ENCODE data around the gene OR51Q1. TPM values are rescaled to one million over a fixed set of nuclear protein-coding genes. Genes with fewer than 3 reads are reported as not detected.

The OR51Q1 gene
- total RNA-seq = not detected
- polyA plus RNA-seq = not detected

GRCh38 chr11:5421811-5422210 lies at the start of gene OR51Q1:
TSS of gene OR51Q1 (plus strand) at chr11:5422111. CDS start at chr11:5422201, 90 bp downstream.
- no peaks in the 10 kb centered on the region for H3K36me3 ChIP-seq (ENCODE audit: control insufficient read depth in 4 of 4, insufficient read depth in 3 of 4, low read depth in 1 of 4, low read length in 3 of 4)
- H3K9ac ChIP-seq (ENCODE audit: low read depth in 1 of 2, low read length in 2 of 2) = no peak within 1 kb of the TSS
- no peak for TF ChIP-seq CTCF (IDR thresholded peaks at IDR 0.05; ENCODE audit: low read depth, low read length, missing input control)
- no peak for TF ChIP-seq FOXA2 (IDR thresholded peaks at IDR 0.05)
- no peak for TF ChIP-seq JUND (IDR thresholded peaks at IDR 0.05)
- no peak for TF ChIP-seq RXRA (IDR thresholded peaks at IDR 0.05)
- TF ChIP-seq SP1 (IDR thresholded peaks at IDR 0.05) = no peak
- TF ChIP-seq HNF4A (conservative IDR thresholded peaks at IDR 0.05) = no peak
- TF ChIP-seq FOXA1 (IDR thresholded peaks at IDR 0.05) = no peak
- TF ChIP-seq NR2F2 (IDR thresholded peaks at IDR 0.05) = no peak
- TF ChIP-seq HNF4G (IDR thresholded peaks at IDR 0.05) = no peak
- TF ChIP-seq REST (IDR thresholded peaks at IDR 0.05) = no peak
- no peak for TF ChIP-seq ZBTB33 (IDR thresholded peaks at IDR 0.05)
- no peak for TF ChIP-seq TAF1 (conservative IDR thresholded peaks at IDR 0.05)
- TF ChIP-seq MAX (IDR thresholded peaks at IDR 0.05) = no peak
- no peak for TF ChIP-seq EGR1 (IDR thresholded peaks at IDR 0.05; ENCODE audit: low read depth in 2 of 2)
- no peaks in the 10 kb centered on the region for H3K4me1 ChIP-seq (ENCODE audit: control insufficient read depth in 4 of 4, insufficient read depth in 4 of 4, low read length in 3 of 4)
- no peak within 1 kb of the TSS for H3K4me3 ChIP-seq (ENCODE audit: low read depth in 1 of 3, low read length in 3 of 3)
- WGBS = 95% methylated on average over 1 of the region's 1 CpG
- no peaks in the 10 kb centered on the region for H3K9me3 ChIP-seq (ENCODE audit: control insufficient read depth in 4 of 4, low read length in 3 of 4)
- no peak for DNase-seq (ENCODE audit: low spot score)
- no peak within 1 kb of the TSS for H3K27ac ChIP-seq (ENCODE audit: low read depth in 1 of 2, low read length in 2 of 2)
- H3K27me3 ChIP-seq (ENCODE audit: control insufficient read depth in 4 of 4, insufficient read depth in 4 of 4, low read length in 3 of 4) = peaks cover 0 to 2% (median 0%) of the 10 kb centered on the region in 4 donors

GRCh38 chr11:5380740-5381342 lies 41.1 kb upstream of the OR51Q1 start:
- peak; percentile 63 for DNase-seq (ENCODE audit: low spot score)

More at GRCh38 chr11:5380740-5381342, 41.1 kb upstream of the OR51Q1 start:
- no peak overlapping the region for H3K9ac ChIP-seq (ENCODE audit: low read depth in 1 of 2, low read length in 2 of 2)
- H3K27ac ChIP-seq (ENCODE audit: low read depth in 1 of 2, low read length in 2 of 2) = no peak overlapping the region
- no peaks in the 10 kb centered on the region for H3K4me1 ChIP-seq (ENCODE audit: control insufficient read depth in 4 of 4, insufficient read depth in 4 of 4, low read length in 3 of 4)
- H3K9me3 ChIP-seq (ENCODE audit: control insufficient read depth in 4 of 4, low read length in 3 of 4) = no peaks in the 10 kb centered on the region
- H3K4me3 ChIP-seq (ENCODE audit: low read depth in 1 of 3, low read length in 3 of 3) = no peak overlapping the region
- WGBS = 85% methylated on average over 4 of the region's 4 CpGs
- no peaks in the 10 kb centered on the region for H3K36me3 ChIP-seq (ENCODE audit: control insufficient read depth in 4 of 4, insufficient read depth in 3 of 4, low read depth in 1 of 4, low read length in 3 of 4)
- peaks cover 0 to 2% (median 0%) of the 10 kb centered on the region in 4 donors for H3K27me3 ChIP-seq (ENCODE audit: control insufficient read depth in 4 of 4, insufficient read depth in 4 of 4, low read length in 3 of 4)
- TF ChIP-seq HNF4A (conservative IDR thresholded peaks at IDR 0.05) (no peak), RAD21 (IDR thresholded peaks at IDR 0.05) (peak; percentile 77 to 85), CTCF (IDR thresholded peaks at IDR 0.05; ENCODE audit: low read depth, low read length, missing input control) (peak; percentile 65)
